ENCODE measurements around the gene LRRC8C.
A peak's percentile ranks its signal among the peaks of the same experiment; 100 is the strongest.

Gene LRRC8C

DNA sequence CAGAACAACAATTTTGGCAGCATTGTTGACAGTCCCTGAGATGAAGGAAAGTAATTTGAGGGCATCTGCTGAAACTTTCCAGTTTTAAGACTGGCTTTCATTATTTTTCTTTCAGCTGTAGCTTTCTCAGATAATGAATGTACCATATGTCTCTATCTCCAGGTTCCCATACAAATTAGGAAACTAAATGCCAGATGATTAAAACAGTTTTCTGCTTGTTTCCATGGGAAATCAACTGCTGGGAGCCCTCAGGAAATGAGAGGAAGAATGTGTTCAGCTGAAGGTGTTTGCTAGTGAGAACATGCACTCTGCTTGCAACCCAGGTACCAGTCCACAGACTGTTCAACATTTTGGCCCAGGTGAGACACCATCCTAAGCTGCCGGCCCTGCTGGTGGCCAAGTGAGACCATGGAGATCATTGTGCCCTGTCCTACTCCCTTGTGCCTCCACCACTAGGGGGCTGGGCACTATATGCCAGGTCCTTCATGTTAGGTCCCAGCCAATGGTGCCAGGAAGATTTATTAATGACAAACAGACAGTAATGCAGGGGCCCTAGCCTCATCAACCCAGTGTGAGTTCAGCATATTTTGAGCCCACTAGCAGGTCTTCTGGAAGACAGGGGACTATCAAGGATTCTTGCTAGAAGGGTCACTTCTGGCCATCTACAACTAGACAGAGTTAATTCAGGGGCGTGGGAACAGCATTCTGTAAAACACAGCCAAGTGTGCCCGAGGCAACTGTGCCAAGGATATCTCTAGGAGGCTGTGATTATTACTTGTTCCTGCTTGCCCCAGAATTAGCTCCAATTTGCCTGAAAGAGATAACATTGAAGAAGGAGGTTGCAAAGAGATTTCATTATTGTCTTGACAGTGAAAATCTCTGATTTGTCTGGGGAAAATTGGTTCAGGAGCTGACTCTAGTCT is 17.0 kb upstream of the LRRC8C start:
- TF ChIP-seq, protein P1, sequence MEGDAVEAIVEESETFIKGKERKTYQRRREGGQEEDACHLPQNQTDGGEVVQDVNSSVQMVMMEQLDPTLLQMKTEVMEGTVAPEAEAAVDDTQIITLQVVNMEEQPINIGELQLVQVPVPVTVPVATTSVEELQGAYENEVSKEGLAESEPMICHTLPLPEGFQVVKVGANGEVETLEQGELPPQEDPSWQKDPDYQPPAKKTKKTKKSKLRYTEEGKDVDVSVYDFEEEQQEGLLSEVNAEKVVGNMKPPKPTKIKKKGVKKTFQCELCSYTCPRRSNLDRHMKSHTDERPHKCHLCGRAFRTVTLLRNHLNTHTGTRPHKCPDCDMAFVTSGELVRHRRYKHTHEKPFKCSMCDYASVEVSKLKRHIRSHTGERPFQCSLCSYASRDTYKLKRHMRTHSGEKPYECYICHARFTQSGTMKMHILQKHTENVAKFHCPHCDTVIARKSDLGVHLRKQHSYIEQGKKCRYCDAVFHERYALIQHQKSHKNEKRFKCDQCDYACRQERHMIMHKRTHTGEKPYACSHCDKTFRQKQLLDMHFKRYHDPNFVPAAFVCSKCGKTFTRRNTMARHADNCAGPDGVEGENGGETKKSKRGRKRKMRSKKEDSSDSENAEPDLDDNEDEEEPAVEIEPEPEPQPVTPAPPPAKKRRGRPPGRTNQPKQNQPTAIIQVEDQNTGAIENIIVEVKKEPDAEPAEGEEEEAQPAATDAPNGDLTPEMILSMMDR (conservative IDR thresholded peaks at IDR 0.05; ENCODE audit: low read depth, low read length): peak; percentile 51
- DNase-seq (ENCODE audit: low read depth): no peak
- no peak overlapping the region for H3K4me3 ChIP-seq (ENCODE audit: low read length)

DNA sequence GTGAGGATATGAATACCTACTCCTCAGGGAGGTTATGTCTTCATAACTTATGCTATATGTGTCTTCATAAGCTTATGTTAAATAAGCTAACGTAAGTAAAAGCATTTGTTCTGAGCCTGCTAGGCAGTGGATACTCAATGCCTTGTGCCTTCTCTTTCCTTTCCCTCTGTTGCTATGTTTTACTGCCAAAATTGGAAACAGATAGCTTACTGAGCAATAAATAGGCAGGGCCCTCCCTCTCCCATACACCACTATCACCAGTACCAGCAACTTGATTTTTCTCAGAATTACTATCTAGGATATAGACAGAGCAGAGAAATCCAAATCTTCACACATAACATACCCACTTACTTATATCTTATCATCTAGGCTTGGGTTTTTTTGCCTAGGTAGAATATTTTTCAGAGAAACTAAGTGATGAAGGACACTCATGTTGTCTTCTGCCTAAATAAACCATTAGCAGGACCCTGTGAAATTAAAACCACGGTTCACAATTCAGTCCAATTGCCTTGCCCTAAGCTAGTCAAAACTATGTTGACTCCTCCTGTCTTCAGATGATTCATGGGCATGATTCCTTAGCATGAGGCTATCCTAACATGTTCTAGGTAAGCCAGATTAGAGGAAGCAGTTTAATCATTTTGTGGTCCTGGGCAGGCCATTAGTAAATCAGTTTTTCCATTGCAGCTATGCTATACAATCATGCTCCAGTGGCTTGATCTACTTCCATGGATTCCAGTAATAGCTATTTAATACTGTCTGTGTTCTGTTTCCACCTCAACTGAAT is 15.9 kb upstream of the LRRC8C start:
- H3K4me3 ChIP-seq (ENCODE audit: low read length): no peak overlapping the region
- TF ChIP-seq, protein P1 (conservative IDR thresholded peaks at IDR 0.05; ENCODE audit: low read depth, low read length): no peak
- DNase-seq (ENCODE audit: low read depth): no peak

DNA sequence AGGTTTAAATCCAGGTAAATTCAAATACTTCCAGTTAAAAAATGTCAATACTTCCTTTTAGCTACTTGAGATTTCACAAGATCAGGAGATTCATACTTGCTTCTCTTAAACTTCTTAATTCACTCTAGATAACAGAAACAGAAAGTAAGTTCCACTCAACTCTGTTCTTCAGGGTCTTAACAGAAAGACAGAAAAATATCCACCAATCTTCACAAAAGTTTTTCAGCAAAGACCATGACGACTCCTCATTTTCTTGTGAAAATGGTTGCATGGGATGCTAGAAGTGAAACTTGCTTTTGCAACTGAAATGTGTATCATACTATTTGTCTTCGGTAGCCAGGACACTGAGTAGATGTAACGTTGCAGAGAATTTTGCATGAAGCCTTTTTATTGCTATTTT is 12.3 kb upstream of the LRRC8C start:
- DNase-seq (ENCODE audit: low read depth): no peak
- TF ChIP-seq, protein P1 (conservative IDR thresholded peaks at IDR 0.05; ENCODE audit: low read depth, low read length): no peak

DNA sequence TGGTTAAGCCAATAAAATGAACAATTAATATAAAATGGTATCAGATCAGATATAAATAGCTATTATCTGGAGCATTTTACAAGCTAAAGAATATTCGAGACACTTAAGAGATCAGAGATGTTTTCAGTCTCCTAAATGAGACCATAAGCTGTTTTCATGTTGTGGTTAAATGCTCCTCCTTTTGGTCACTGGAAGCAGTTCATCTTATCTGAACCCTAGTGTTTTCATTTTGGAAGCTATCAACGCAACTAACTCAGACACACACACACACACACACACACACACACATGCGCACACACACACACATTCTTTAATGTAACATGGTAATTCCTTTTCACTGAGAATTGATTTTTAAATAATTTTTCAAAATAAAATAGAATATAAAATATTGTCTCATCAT is 10.0 kb upstream of the LRRC8C start:
- DNase-seq (ENCODE audit: low read depth): no peak
- TF ChIP-seq, protein P1 (conservative IDR thresholded peaks at IDR 0.05; ENCODE audit: low read depth, low read length): no peak
- H3K4me3 ChIP-seq (ENCODE audit: low read length): no peak overlapping the region

More for the DNA sequence above, 12.3 kb upstream of the LRRC8C start:
- no peak overlapping the region for H3K4me3 ChIP-seq (ENCODE audit: low read length)

DNA sequence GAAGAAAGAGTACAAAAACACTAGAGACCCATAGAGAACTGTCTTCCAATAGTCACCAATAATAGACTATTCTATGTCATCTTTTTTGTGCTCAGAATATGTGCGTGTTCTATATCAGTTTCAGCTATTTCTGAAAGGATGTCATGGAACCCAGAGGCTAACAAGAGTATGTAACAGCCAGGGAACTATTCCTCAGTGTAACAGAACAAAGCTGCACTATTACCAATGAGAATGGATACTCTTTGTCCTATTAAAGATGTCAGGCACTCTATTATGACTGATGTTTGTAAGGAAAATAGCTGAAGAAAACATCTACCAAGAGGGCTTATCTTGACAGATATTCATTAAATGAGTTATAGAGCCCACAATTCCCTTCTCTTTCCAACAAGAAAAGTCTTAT is 8.6 kb upstream of the LRRC8C start:
- TF ChIP-seq, protein P1 (conservative IDR thresholded peaks at IDR 0.05; ENCODE audit: low read depth, low read length): no peak
- H3K4me3 ChIP-seq (ENCODE audit: low read length): no peak overlapping the region
- DNase-seq (ENCODE audit: low read depth): no peak

DNA sequence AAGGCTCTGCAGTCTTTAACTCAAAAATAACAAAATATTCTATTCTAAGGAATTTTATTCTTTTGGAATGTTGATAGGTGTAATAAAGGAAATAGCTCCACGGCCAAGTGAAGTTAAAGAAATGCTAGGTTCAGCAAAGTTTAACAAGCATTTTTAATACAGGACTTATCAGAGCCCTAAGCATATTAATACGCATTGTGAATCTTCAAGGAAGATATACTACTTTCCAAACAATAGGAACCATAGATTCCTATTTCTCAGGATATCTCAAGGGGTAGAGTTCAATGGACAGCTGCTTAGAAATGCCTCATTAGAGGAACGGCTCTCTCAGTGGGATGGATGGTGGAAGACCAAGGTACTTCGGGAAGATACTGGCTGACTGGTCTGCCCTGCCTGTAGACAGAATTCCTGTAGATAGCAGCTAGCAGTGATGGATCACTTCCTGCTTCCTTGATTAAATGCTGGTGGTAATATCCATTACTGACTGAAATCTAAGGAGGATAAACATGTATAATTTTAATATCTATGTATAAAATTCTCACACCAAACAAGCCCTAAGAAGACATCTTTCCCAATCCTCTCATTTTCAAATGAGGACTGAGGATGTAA is 8.1 kb upstream of the LRRC8C start:
- TF ChIP-seq, protein P1 (conservative IDR thresholded peaks at IDR 0.05; ENCODE audit: low read depth, low read length): no peak
- no peak for DNase-seq (ENCODE audit: low read depth)
- H3K4me3 ChIP-seq (ENCODE audit: low read length): no peak overlapping the region

Data from retinal pigment epithelial cell (primary cell).